Stimulated activated CD4-positive, alpha-beta T cell treated with anti-CD3 and anti-CD28 coated beads, Interleukin-4, amount 100 ng/mL, for 48 hours (primary cell): ENCODE results near the gene USP31.
"Not testable (repeated sequence)": the region's sequence is repeated elsewhere in the genome, so short reads cannot be mapped to it uniquely, and the experiment has no call there.

Source experiments
- DNase-seq, 2 donors: peaks; one replicate each; pipeline ENCODE4 v3.0.0-alpha.2; 2020; ENCODE audit warnings: low read depth in 2 of 2

Gene USP31

DNA sequence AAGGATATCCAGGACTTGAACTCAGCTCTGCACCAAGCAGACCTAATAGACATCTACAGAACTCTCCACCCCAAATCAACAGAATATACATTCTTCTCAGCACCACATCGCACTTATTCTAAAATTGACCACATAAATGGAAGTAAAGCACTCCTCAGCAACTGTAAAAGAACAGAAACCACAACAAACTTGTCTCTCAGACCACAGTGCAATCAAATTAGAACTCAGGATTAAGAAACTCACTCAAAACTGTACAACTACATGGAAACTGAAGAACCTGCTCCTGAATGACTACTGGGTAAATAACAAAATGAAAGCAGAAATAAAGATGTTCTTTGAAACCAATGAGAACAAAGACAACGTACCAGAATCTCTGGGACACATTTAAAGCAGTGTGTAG lies 52.8 kb downstream of the USP31 start:
- not testable (repeated sequence) for DNase-seq

DNA sequence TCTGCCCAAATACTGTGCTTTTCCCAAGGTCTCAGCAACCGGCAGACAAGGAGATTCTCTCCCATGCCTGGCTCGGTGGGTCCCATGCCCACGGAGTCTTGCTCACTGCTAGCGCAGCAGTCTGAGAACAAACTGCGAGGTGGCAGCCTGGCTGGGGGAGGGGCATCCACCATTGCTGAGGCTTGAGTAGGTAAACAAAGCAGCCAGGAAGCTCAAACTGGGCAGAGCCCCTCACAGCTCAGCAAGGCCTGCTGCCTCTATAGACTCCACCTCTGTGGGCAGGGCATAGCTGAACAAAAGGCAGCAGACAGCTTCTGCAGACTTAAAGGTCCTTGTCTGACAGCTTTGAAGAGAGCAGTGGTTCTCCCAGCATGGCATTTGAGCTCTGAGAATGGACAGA lies 55.1 kb downstream of the USP31 start:
- not testable (repeated sequence) for DNase-seq

DNA sequence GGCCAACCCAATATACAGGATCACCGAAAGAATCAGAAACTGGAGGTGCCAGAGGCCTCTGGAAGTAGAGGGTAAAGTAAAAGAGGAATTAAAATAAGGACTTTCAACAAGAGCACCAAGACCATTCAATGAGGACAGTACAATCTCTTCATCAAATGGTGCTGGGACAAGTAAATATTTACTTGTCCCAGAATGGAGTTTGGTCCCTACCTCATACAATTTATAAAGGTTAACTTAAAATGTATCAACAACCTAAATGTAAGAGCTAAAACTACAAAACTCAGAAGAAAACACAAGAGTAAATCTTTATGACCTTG lies 56.5 kb downstream of the USP31 start:
- no peak for DNase-seq

DNA sequence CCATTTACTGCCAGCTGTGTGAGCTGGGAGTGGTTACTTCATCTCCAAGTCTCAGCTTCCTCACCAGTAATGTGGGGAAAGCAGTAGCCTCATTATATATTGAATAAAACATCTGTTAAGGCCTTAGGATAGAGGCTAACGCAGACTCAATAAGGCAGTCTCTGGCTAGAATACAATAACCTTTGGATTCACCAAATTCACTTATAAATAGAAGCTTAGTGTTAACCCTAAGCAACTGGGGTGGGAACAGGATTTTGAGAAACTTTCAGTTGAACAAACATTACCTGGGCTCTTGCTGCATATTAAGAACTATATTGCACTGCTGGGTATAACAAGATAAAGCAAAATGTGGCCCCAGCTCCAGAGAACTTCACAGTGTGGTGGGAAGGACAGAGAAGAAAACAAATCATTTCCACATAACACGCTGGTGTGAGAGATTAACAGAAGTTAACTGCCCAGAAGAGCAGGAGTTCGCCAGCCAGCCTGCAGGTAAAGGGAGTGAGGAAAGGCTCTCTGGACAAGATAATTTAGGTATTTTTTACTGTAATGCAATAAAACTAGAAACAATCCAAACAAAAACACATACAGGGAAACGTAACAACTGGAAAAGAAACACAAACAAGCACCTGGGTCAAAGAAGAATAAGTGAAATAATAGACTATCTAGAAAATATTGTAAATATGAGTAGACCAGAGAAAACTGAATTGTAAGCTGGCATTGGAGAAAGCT lies 57.0 kb downstream of the USP31 start:
- no peak for DNase-seq

DNA sequence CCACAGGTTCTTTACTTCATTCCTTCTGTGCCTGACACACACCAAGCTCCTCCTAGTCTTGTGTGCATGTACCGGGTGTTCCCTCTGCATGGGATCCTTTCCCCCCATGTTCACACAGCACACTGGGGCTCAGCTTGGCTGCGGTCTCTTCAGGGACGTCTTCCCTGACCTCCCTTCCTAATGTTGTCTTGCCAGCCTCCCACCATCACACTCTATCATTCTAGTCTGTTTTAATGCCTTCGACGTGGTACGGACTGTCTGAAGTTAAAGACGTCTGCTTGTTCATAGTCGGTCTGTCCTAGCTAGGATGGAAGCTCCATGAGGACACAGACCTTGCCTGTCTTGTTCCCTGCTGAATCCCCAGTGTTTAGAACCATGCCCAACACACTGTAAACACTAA lies 60.1 kb downstream of the USP31 start:
- DNase-seq = no peak

DNA sequence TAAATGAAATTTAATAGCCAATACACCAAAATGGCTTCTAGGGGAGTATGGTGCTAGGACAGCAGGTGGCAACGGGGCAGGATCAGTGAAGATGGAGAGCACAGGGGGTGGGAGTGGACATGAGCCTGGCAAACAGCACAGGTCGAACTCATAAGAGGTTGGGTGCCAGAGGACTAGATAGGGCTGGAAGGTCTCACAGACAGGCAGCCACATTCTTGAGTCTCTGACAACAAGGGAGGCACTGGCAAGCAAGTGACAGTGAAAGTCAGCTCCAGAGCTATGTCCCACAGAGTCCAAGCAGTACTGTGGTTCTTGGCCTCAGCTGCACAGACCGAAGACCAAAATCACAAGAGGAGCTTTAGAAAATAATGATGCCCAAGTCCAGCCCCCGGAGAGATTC lies 61.2 kb downstream of the USP31 start:
- no peak for DNase-seq

DNA sequence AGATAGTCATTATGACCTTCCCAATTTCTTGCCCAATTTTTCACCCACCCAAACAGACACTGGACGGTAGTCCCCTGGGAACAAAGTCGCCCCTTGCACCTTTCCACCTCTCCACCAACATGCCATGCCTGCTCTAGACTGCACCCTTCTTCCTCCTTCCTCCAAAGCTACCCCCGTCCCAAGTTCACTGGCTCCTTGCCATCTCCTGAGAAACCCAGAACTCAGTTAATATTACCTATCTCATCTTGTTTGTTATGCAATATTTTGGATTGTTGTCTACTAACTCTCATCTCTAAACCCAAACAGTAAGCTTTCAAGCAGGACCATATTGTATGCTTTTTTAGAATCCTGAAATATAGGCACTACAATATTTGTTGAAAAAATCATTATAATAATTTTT lies 63.3 kb downstream of the USP31 start:
- no peak for DNase-seq

DNA sequence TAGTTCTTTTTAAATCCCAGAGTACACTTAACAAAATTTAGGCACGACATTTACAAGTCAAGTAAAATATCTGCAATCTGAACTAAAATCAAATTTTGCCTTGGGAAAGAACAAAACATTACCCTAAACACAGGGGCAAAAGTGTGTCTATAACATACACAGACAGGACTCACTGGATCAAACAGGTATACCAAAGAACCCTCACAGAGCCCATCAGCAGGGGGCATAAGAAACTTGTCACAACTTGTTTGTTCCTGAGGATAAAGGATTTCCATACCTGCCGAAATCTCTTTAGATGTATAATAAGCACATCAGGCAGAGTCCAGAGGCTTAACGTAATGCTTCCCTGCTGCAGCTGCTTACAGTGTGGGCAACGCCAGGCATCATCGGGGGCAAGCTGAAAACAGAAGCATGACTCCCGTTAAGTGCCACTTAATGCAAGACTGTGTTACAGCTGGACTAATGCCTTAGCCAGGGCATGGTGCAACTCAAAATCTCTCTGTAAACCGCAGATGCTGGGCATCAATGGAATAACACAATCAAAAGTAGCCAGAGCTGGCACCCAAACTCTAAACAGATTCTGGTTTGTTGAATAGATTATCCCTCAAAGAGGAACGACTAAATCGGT lies 67.0 kb downstream of the USP31 start:
- no peak for DNase-seq

DNA sequence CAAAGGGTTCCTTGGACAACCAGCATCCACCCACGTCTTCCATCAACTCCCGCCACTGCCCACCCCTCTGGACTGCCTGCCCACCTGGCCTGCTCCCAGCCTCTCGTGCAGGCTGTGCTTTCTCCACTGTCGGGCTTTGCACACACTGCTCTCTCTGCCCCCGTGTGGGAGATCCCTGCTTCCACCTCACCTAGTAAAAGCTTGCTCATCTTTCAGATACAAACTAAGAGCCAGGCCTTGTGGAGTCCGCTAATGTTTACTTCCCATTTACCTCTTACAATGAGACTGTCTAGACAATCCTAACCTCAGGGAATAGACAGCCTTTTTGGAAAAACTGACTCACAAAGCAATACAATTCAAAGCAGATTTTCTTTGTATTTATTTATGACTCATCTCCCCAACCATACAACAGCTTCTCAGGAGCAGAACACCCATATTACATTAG lies 67.6 kb downstream of the USP31 start:
- no peak for DNase-seq

DNA sequence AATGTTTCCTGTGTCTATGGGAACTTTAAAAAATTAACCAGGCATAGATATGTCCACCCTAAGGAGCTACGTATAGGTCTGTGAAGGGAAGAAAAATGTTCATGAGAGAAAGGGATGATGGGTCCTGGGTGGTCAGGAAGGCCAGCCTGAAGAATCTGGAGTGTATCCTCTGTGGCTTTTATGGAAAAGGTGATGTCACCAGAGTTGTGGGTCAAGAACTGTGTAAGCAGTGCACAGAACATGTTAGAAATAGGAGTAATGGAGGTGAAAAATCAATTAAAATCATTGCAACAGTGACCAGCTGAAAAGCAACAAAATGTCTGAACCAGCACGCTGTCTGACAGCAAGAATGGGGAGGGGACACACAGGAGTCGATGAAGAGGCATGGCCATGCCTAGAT lies 68.5 kb downstream of the USP31 start:
- DNase-seq = no peak

DNA sequence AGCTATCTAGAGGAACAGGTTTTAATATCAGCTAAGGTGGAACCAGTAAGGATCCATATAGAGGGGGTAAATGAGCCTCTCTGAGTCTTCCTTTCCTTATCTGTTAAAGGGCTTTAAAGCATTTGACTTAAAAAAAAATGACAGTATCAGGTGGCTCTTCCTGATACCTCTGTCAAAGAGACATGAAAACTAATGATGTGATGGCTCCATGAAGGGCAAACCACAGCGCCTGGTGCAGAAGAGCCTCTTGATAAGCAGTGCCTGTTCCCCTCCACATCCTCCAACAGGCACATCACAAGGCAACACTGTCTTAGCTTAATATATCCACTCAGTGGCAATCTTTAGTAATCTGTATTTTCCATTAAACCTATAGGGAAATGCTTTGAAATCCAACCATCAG lies 68.9 kb downstream of the USP31 start:
- DNase-seq = no peak

DNA sequence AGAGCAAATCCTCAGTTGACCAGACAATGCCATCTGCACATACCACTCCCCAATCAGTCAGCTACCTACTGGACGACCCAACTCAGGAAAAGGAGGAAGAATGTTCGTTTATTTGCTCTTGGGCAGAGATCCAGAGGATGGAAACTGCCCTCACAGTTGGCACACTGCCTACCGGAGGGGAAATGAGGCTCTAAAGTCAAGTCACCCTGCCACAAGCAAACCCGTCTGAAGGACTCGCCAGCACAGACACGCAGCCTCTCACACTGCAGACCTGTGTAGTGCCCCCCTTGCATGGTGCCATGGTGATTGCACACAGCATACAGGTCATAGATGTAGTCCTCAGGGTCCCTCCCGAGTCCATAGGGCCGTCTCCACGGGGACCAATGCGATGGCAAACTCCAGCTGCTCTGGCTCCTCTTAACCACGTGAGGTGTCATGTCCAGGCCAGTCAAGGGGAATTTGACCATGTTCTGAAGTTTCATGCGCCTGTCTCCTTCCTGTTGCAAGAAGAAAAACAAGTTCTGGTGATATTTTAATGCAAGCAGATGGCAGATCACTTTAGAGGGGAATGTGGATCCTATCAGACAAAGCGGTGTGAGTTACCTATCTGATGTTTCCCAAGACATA lies 69.5 kb downstream of the USP31 start:
- DNase-seq = no peak

DNA sequence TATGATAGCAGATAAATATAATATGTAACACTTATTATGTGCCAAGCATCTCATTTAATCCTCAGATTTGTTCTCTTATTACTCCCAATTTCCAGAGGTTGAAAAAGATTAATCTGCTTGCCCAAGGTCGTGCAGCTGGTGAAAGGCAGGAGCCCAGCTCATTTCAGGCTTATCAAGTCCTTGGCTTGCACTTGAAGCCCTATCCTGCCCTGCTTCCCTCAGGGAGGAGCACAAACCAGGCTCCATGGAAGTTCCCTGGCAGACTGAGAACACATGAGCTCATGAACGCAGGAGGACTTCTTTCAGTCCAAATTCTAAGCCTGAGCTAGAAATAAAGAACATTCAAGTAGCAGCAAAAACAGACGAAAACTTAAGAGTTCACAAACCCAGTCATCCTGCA lies 74.8 kb downstream of the USP31 start:
- no peak for DNase-seq

DNA sequence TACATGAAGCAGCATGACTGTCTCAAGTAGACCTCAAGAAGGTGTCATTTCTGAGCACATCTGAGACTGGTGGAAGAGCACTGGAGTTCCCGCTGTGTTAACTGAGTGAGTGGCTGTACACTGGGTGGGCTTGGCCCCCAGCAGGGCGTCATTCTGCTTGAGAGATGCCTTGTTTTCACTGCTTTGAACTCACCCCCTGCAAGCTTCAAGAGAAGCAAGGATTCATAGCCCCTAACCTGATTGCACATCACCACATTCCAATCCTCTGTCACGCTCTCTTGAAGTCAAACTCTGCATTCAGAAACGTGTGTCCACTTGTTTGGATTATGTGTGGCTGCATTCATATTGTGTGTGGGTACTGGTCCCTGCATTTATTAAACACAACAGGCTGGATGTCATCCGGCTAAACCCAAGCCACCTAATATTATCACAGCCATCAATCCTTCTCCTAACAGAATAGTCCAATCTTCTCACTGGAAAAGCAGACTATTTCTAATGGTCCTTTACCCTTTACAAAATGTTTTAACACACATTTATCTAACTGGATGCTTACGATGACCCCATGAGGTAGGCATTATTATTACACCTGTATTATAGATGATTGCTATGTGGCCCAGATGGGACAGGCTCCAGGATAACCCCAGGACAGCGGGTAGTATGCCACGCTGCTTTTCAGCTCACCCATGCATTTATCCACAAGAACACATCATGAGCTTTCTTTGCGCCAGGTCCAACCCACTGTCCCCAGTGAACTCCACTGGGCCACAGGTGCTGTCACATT lies 76.3 kb downstream of the USP31 start:
- DNase-seq = no peak

DNA sequence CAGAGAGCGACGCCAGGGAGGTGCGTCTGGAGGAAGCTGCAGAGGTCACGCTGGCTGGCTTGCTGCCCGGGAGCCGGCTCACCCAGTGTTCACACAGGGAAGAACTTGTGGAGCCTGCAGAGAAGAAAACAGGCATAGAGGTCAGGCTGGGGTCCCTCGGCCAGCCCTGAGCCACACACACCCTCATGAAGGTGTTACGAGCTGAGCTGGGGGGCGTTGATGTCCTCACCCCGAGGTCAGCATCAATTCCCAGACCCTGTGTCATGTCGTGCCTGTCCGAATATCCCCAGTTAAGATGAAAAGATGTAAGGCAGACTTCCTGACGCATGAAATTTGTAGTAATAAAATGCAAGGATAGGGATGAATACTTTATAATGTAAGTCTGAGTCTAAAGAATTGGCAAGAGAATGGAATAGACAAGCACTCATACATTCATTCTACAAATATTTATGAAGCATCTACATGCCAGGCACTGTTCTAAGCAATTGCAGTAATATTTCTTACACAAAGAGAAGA lies 77.1 kb downstream of the USP31 start:
- DNase-seq = no peak

DNA sequence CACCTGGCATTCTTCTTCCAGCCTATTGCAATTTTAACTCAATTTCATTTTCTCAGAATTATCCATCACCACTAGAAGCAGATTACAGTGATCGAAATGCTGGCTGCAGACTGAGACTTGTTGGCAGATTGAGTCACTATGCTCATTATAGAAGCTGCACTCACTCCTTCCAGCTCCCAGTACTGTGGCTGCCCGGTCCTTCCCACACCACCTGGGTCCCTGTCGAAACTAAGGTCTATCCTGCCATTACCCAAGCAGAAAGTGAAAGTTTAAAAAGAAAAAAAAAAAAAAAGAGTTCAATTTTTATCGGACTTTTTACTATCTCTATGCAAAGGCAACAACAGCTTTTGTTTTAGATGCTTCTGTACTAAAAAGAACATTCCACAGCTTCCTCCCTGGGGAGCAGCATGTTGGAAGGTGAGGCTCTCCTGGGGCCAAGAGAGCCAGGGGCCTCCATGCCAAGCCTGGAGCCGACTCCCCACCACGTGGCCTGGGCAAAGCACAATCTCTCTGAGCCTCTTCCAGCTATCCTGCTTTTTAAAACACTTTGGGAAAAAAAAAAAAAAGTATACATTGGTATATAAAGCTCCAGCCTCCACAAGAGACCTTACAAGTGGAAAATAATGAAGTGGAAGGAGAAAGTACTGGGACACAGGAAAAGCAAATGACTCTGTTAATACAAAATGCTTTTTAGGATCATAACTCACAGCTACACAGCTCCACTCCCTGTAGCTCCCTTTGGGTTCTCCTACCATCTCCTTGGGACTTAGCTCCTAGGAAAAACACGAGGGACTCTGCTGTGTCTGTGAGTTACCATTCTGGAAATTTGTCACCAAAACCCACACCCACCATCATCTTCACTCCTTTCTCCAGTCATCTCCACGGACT lies 77.8 kb downstream of the USP31 start:
- DNase-seq = no peak

DNA sequence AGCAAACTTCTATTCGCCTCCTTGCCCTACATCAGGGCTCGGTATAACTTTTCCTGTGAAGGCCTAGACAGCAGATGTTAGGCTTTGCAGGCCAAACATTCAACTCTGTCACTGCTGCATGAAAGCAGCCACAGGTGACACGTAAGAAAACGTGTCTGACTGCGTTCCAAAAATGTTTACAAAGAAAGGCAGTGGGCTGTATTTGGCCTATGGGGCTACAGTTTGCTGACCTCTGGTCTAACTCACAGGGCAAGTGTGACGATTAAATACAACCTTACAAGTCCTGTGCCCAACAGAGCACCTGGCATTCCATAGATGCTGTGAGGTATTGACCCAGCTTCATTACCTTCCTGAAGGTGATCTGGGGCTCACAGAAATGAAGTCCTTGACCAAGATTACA lies 79.4 kb downstream of the USP31 start:
- no peak for DNase-seq

DNA sequence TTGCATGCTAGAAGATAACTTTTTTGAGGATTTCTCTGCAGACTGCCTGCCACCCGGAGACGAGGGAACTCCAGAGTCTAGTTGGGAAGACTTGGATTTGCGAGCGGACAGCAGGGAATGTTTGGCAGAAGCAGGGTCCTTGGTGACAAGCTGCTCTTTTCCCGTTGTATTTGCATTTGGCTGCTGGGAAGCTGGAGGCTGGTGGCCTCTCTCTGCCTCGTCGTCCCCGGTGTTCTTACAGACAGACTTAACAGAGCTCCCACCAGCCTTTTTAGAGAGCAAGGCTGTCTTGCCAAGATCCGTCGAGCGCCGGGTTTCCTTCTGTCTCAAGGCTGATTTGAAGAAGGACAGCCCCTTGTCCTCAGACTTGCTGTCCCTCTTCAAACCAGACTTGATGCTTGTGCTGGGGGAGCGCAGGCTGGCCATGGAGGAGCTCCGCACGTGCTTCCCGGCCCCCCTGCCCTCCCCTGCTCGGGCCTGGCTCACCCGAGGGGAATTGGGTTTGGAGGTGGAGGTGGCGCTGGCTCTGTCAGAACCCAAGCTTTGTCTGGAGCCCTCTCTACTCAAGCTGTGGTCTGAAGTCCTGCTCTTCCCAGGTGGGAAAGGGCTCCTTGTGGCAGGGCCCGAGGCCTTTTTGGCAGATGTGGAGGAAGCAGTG lies 81.0 kb downstream of the USP31 start:
- DNase-seq = no peak

DNA sequence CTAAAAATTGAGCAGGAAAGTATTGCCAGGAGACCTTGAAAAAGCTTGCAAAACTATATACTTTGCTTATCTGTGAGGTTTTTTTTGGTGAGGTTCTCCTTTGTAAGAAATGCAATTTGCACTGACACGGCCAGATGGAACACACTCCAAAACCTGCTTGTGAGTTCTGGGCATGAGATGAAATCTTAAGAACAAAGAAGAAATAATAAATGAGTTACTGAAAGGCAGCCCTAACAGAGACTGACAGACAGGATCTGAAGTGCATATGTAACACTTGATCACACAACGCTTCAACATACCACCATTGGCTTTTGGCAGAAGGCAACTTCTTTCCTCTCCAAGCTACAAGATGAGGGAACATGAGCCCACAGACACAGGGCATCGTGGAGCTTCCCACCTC lies 82.6 kb downstream of the USP31 start:
- DNase-seq = no peak

DNA sequence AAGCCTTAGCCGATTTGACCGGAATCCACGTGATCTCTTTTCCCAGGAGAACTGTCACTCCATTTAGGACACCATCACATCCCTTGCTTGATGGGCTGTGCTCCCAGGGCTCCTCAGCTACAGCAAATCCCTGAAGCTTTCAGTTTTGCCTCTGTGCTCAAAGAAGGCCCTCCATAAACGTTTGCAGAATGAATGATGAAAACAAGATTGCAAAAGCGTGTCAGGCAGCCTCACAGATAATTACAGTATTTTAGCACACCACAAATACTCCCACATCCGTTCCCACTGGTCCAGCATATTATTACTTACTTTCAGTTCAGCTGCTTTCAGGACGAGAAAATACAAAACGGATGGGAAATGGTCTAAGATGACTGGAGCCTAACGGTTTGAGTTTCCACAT lies 84.6 kb downstream of the USP31 start:
- no peak for DNase-seq

DNA sequence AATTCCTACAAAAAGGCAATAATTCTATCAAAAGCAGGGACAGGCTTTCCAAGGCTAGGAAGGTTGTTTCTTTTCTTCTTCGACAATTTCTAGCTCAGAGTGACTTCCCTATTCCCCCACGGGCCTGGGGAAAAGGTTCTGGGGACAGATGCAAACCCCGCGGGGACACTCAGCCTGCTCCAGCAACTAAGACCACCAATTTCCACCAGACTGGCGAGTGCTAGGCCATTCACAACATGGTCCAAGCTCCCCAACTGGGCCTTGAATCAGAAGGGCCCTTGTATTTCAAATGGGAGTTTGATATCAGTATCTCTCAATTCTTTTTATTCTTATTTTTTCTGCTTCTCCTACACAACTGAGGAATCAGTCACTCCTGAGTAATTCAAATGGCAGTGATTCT lies 86.7 kb downstream of the USP31 start:
- DNase-seq = no peak
